ENCODE measurements around the gene F2RL3. TPM values are rescaled to one million over a fixed set of nuclear protein-coding genes. Genes with fewer than 3 reads are reported as not detected.

The F2RL3 gene
- total and polyA plus RNA-seq, 9 of the 15 experiments (the other 6 are each of a cell fraction or from before 2014, with no cell fraction given) = 1.4 to 27.6 (median 11.9) TPM

GRCh38 chr19:16890461-16891184 lies 1.8 kb downstream of the F2RL3 start (continued):
- TF ChIP-seq ZNF407 (IDR thresholded peaks at IDR 0.05; ENCODE audit: low read depth) (no peak), ZNF507 (tag; conservative IDR thresholded peaks at IDR 0.05) (no peak), PRDM10 (IDR thresholded peaks at IDR 0.05; ENCODE audit: partially characterized antibody) (peak; percentile 75), CTCFL (IDR thresholded peaks at IDR 0.05; ENCODE audit: borderline replicate concordance, insufficient read depth, low read depth, low read length, poor library complexity, severe bottlenecking) (no peak), ZNF589 (CRISPR knock-in tag; IDR thresholded peaks at IDR 0.05; ENCODE audit: low read depth) (peak; percentile 34), CBFB (CRISPR knock-in tag; IDR thresholded peaks at IDR 0.05) (0 out of 2 replicates have a peak, but pooled peaks have one; percentile 10), ZNF431 (CRISPR knock-in tag; IDR thresholded peaks at IDR 0.05) (no peak), POLR2H (tag; IDR thresholded peaks at IDR 0.05; ENCODE audit: low read depth) (peak; percentile 92), STAT5B (CRISPR knock-in tag; IDR thresholded peaks at IDR 0.05) (no peak), RBM25 (IDR thresholded peaks at IDR 0.05; ENCODE audit: low read depth, low read length, severe bottlenecking) (no peak), ID3 (CRISPR knock-in tag; IDR thresholded peaks at IDR 0.05) (no peak), ID3 (tag; IDR thresholded peaks at IDR 0.05) (0 out of 2 replicates have a peak, but pooled peaks have one; percentile 5)
